ENCODE data around the gene FOXI1. TPM values are rescaled to one million over a fixed set of nuclear protein-coding genes. Genes with fewer than 3 reads are reported as not detected.

Gene FOXI1
- polyA plus RNA-seq, 3 donors: not detected

GRCh38 chr5:170082701-170083100, 23.0 kb upstream of the FOXI1 start:
- no peaks in the 10 kb centered on the region for H3K9me3 Mint-ChIP-seq
- H3K36me3 ChIP-seq (replicated peaks in 1 of 2; ENCODE audit: control insufficient read depth in 1 of 2, insufficient read depth in 2 of 2, low read length in 2 of 2): peaks cover 92 to 100% of the 10 kb centered on the region in 2 donors
- no peak for TF ChIP-seq CTCF (IDR thresholded peaks at IDR 0.05)
- no peaks in the 10 kb centered on the region for H3K9me3 ChIP-seq (replicated peaks in 1 of 2; ENCODE audit: control insufficient read depth in 1 of 2, insufficient read depth in 1 of 2, low read length in 2 of 2)
- H3K27me3 ChIP-seq (ENCODE audit: control insufficient read depth in 2 of 2, insufficient read depth in 2 of 2, low read length in 2 of 2): no peaks in the 10 kb centered on the region
- H3K36me3 Mint-ChIP-seq: peaks cover 93 to 95% of the 10 kb centered on the region in 2 donors
- no peak for DNase-seq
- H3K79me2 ChIP-seq (ENCODE audit: insufficient read depth, low read length): no peaks in the 10 kb centered on the region
- no peak overlapping the region for H3K9ac ChIP-seq (ENCODE audit: insufficient read depth, low read length, poor library complexity, severe bottlenecking)
- H3K4me3 Mint-ChIP-seq: no peak overlapping the region
- no peaks in the 10 kb centered on the region for H3K4me1 ChIP-seq (ENCODE audit: control insufficient read depth in 1 of 2, insufficient read depth in 2 of 2, low read length in 2 of 2)
- H3K4me1 Mint-ChIP-seq: no peaks in the 10 kb centered on the region
- H2AFZ ChIP-seq (ENCODE audit: insufficient read depth, low read depth, low read length, poor library complexity, severe bottlenecking): no peak overlapping the region
- 92% methylated on average over 6 of the region's 7 CpGs for WGBS (ENCODE audit: insufficient coverage)
- H3K4me2 ChIP-seq (replicated peaks; ENCODE audit: extremely low read depth, low read length, poor library complexity, severe bottlenecking): no peak overlapping the region
- no peak overlapping the region for H3K27ac ChIP-seq (ENCODE audit: low read depth in 1 of 2, low read length in 2 of 2)
- intact Hi-C loops (cut with micrococcal nuclease): no loop called here
- no peaks in the 10 kb centered on the region for H3K27me3 Mint-ChIP-seq (ENCODE audit: low read depth in 3 of 3)
- H3K27ac Mint-ChIP-seq: peak overlapping the region in 2 of 7 donors; percentile 19 to 62
- peaks cover 28% of the 10 kb centered on the region for H4K20me1 ChIP-seq (ENCODE audit: insufficient read depth, low read length)
- no peak overlapping the region for H3K4me3 ChIP-seq (replicated peaks in 1 of 3; ENCODE audit: low read depth in 2 of 3, low read length in 3 of 3)

DNA sequence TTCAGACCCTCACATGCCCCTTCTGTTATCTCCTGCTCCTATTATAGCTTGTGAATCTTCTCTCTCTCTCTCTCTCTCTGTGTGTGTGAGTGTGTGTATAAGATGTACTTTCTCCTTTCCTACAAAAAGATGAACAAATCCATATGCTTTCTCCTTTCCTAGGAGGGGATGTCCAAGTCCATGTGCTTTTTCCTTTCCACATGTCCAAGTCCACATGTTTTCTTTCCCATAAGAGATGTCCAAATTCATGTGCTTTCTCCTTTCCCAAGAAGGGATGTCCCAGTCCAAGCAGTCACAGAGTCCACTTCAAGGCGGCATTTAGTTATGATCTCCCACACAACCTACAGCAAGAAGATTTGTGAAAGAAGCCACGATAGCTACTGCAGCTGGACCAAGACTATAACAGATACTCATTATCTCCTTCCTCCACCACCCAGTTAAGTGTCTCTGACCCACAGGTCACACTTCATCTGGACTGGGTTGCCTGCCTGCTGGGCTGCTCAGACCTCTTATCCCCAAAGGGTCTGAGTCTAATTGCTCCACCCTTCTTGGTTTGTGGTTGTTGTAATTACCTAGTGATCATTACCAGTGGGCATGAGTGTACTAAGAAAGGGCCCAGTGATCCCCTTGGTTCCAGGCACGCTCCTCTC, 18.4 kb upstream of the FOXI1 start:
- Histone ChIP-seq H3K9ac (ENCODE audit: insufficient read depth, low read length, poor library complexity, severe bottlenecking) (no peak overlapping the region), H3K27me3 (ENCODE audit: control insufficient read depth in 2 of 2, insufficient read depth in 2 of 2, low read length in 2 of 2) (no peaks in the 10 kb centered on the region), H3K27ac (ENCODE audit: low read depth in 1 of 2, low read length in 2 of 2) (no peak overlapping the region), H3K36me3 (replicated peaks in 1 of 2; ENCODE audit: control insufficient read depth in 1 of 2, insufficient read depth in 2 of 2, low read length in 2 of 2) (peaks cover 46 to 64% of the 10 kb centered on the region in 2 donors), H3K79me2 (ENCODE audit: insufficient read depth, low read length) (no peaks in the 10 kb centered on the region), H3K9me3 (replicated peaks in 1 of 2; ENCODE audit: control insufficient read depth in 1 of 2, insufficient read depth in 1 of 2, low read length in 2 of 2) (no peaks in the 10 kb centered on the region), H3K4me2 (replicated peaks; ENCODE audit: extremely low read depth, low read length, poor library complexity, severe bottlenecking) (no peak overlapping the region), H3K4me3 (replicated peaks in 1 of 3; ENCODE audit: low read depth in 2 of 3, low read length in 3 of 3) (no peak overlapping the region), H4K20me1 (ENCODE audit: insufficient read depth, low read length) (no peaks in the 10 kb centered on the region), H2AFZ (ENCODE audit: insufficient read depth, low read depth, low read length, poor library complexity, severe bottlenecking) (no peak overlapping the region), H3K4me1 (ENCODE audit: control insufficient read depth in 1 of 2, insufficient read depth in 2 of 2, low read length in 2 of 2) (no peaks in the 10 kb centered on the region)
- no peak for TF ChIP-seq CTCF (IDR thresholded peaks at IDR 0.05)
- H3K27ac Mint-ChIP-seq: peak overlapping the region in 1 of 7 donors; percentile 12
- no peak for DNase-seq
- H3K9me3 Mint-ChIP-seq: no peaks in the 10 kb centered on the region
- peaks cover 53 to 55% of the 10 kb centered on the region in 2 donors for H3K36me3 Mint-ChIP-seq
- H3K4me3 Mint-ChIP-seq: no peak overlapping the region
- WGBS (ENCODE audit: insufficient coverage): 96% methylated on average over 3 of the region's 3 CpGs
- peaks cover 0 to 3% (median 0%) of the 10 kb centered on the region in 3 donors for H3K27me3 Mint-ChIP-seq (ENCODE audit: low read depth in 3 of 3)
- no peaks in the 10 kb centered on the region for H3K4me1 Mint-ChIP-seq
- intact Hi-C loops (cut with micrococcal nuclease): no loop called here
